ENCODE results near the gene DHRS3. TPM values are rescaled to one million over a fixed set of nuclear protein-coding genes. Genes with fewer than 3 reads are reported as not detected.

The DHRS3 gene
- total RNA-seq, 1 donor: 161 TPM

DNA sequence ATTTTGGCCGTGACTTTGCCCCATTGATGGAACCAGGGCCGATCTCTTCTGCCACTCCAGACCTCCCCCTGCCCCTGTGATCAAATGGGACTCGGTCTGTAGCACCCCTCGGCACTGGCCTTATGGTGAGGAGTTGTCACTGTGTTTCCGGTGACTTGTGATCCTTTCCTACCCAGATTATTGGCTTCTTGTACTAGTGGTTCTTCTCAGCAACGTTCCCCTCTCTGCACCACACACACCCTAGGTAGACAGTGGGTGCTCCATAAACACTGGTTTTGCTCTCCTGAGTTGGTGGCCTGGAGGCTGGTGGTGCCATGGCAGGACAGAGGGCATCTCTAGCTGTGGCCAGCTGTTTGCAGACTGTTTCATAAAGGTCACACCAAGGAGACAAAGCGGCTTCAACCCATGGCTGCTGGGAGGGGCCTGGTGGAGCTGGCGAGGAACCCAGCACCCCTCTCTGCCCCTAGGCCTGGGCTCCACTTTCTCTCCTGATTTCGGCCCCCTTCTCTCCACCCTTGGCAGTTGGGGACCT is 50.7 kb downstream of the DHRS3 start:
- Histone ChIP-seq H4K20me1 (ENCODE audit: insufficient read depth, low read length) (no peaks in the 10 kb centered on the region), H3K79me2 (ENCODE audit: insufficient read depth, low read length) (no peaks in the 10 kb centered on the region), H3K4me1 (ENCODE audit: insufficient read depth, low read length) (no peaks in the 10 kb centered on the region), H3K27ac (ENCODE audit: low read depth, low read length) (no peak overlapping the region), H2AFZ (ENCODE audit: low read length) (no peak overlapping the region), H3K27me3 (ENCODE audit: insufficient read depth, low read length) (no peaks in the 10 kb centered on the region), H3K4me2 (ENCODE audit: insufficient read depth, low read length) (no peak overlapping the region), H3K36me3 (ENCODE audit: insufficient read depth, low read length) (peaks cover 36% of the 10 kb centered on the region), H3K4me3 (ENCODE audit: insufficient read depth, low read length) (no peak overlapping the region), H3K9me3 (ENCODE audit: low read depth, low read length) (peaks cover 11% of the 10 kb centered on the region)
- TF ChIP-seq CTCF (IDR thresholded peaks at IDR 0.05; ENCODE audit: extremely low read depth, low read depth, low read length): no peak
- peak; percentile 66 for DNase-seq (ENCODE audit: insufficient read length, low spot score, missing footprints)

GRCh38 chr1:12566484-12567287 is 51.3 kb downstream of the DHRS3 start:
- H3K27ac ChIP-seq (ENCODE audit: low read depth, low read length): no peak overlapping the region
- no peaks in the 10 kb centered on the region for H3K27me3 ChIP-seq (ENCODE audit: insufficient read depth, low read length)
- no peak for TF ChIP-seq CTCF (IDR thresholded peaks at IDR 0.05; ENCODE audit: extremely low read depth, low read depth, low read length)
- peaks cover 31% of the 10 kb centered on the region for H3K36me3 ChIP-seq (ENCODE audit: insufficient read depth, low read length)
- no peak overlapping the region for H2AFZ ChIP-seq (ENCODE audit: low read length)
- peak; percentile 38 for DNase-seq (ENCODE audit: insufficient read length, low spot score, missing footprints)
- H3K4me3 ChIP-seq (ENCODE audit: insufficient read depth, low read length): no peak overlapping the region
- no peaks in the 10 kb centered on the region for H4K20me1 ChIP-seq (ENCODE audit: insufficient read depth, low read length)
- no peak overlapping the region for H3K4me2 ChIP-seq (ENCODE audit: insufficient read depth, low read length)
- no peaks in the 10 kb centered on the region for H3K79me2 ChIP-seq (ENCODE audit: insufficient read depth, low read length)
- H3K4me1 ChIP-seq (ENCODE audit: insufficient read depth, low read length): no peaks in the 10 kb centered on the region
- peaks cover 11% of the 10 kb centered on the region for H3K9me3 ChIP-seq (ENCODE audit: low read depth, low read length)

DNA sequence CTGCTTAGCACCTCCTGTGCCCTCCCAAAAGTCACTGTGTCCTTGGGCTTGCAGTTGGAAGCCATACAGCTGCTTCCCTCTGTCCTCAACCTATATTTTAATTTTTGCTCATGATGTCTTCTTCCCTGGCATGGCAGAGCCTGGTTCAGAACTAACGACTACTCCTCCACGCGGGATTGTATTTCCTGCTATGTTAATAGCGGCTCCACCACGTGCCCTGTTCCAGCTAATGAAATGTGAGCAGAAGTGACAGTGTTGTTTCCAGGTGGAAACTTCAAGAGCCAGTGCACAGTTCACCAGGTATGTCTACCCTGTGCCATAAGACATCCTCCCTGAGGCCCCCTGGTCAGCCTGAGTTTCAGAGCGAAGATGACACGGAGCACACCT is 52.1 kb downstream of the DHRS3 start:
- no peak overlapping the region for H3K4me3 ChIP-seq (ENCODE audit: insufficient read depth, low read length)
- H3K27me3 ChIP-seq (ENCODE audit: insufficient read depth, low read length): no peaks in the 10 kb centered on the region
- TF ChIP-seq CTCF (IDR thresholded peaks at IDR 0.05; ENCODE audit: extremely low read depth, low read depth, low read length): no peak
- no peaks in the 10 kb centered on the region for H3K79me2 ChIP-seq (ENCODE audit: insufficient read depth, low read length)
- no peak overlapping the region for H3K27ac ChIP-seq (ENCODE audit: low read depth, low read length)
- H4K20me1 ChIP-seq (ENCODE audit: insufficient read depth, low read length): no peaks in the 10 kb centered on the region
- H3K4me1 ChIP-seq (ENCODE audit: insufficient read depth, low read length): no peaks in the 10 kb centered on the region
- no peak overlapping the region for H2AFZ ChIP-seq (ENCODE audit: low read length)
- DNase-seq (ENCODE audit: insufficient read length, low spot score, missing footprints): no peak
- H3K9me3 ChIP-seq (ENCODE audit: low read depth, low read length): peaks cover 11% of the 10 kb centered on the region
- H3K4me2 ChIP-seq (ENCODE audit: insufficient read depth, low read length): no peak overlapping the region
- peaks cover 26% of the 10 kb centered on the region for H3K36me3 ChIP-seq (ENCODE audit: insufficient read depth, low read length)

Data from osteoblast (primary cell).